SK-N-SH treated with all-trans-retinoic acid at 6 μM for 48 hours (cell line): ENCODE data around the gene U2AF2.

Experiments
- BACH2 ChIP-seq: fragments of 250-450 bp; sonication (Bioruptor Pico); IDR thresholded peaks from 2 replicates; pipeline ENCODE4 v1.9.0; 2021; ENCODE audit warnings: mild to moderate bottlenecking, borderline replicate concordance
- CREB5 ChIP-seq: fragments of 250-450 bp; sonication (Bioruptor Pico); IDR thresholded peaks from 2 replicates; pipeline ENCODE4 v1.5.1; 2020; ENCODE audit warnings: low read depth, mild to moderate bottlenecking, moderate library complexity
- CSDC2 ChIP-seq: fragments of 250-450 bp; sonication (Bioruptor Pico); IDR thresholded peaks from 2 replicates; pipeline ENCODE4 v1.5.0; 2020; ENCODE audit warnings: mild to moderate bottlenecking, moderate library complexity
- PATZ1 ChIP-seq: fragments of 250-450 bp; sonication (Bioruptor Pico); IDR thresholded peaks from 2 replicates; pipeline ENCODE4 v1.8.0; 2020; ENCODE audit warnings: mild to moderate bottlenecking, moderate library complexity, borderline replicate concordance
- PPARA ChIP-seq: fragments of 250-450 bp; sonication (Bioruptor Pico); IDR thresholded peaks from 2 replicates; pipeline ENCODE4 v1.5.0; 2020; ENCODE audit warnings: mild to moderate bottlenecking, borderline replicate concordance
- RARB ChIP-seq: fragments of 250-450 bp; sonication (Bioruptor Pico); IDR thresholded peaks from 2 replicates; pipeline ENCODE4 v1.8.0; 2021; ENCODE audit warnings: mild to moderate bottlenecking, moderate library complexity
- SNAI2 ChIP-seq: fragments of 250-450 bp; sonication (Bioruptor Pico); IDR thresholded peaks from 2 replicates; pipeline ENCODE4 v1.5.0; 2020; ENCODE audit warnings: mild to moderate bottlenecking, moderate library complexity
- TOX ChIP-seq: fragments of 250-450 bp; sonication (Bioruptor Pico); IDR thresholded peaks from 2 replicates; pipeline ENCODE4 v1.8.0; 2021; ENCODE audit warnings: mild to moderate bottlenecking, moderate library complexity, borderline replicate concordance
- ZFP30 ChIP-seq: fragments of 450-650 bp; formaldehyde crosslinking; IDR thresholded peaks from 2 replicates; pipeline ENCODE4 v1.5.0; 2022; ENCODE audit warnings: mild to moderate bottlenecking, moderate library complexity
- ZNF565 ChIP-seq: fragments of 450-650 bp; formaldehyde crosslinking; conservative IDR thresholded peaks from 2 replicates; pipeline ENCODE4 v1.5.0; 2020; ENCODE audit warnings: low read depth, mild to moderate bottlenecking, moderate library complexity
- ZNF70 ChIP-seq: fragments of 450-650 bp; formaldehyde crosslinking; IDR thresholded peaks from 2 replicates; pipeline ENCODE4 v1.5.0; 2020; ENCODE audit warnings: mild to moderate bottlenecking, moderate library complexity
- ZNF8 ChIP-seq: fragments of 450-650 bp; formaldehyde crosslinking; IDR thresholded peaks from 2 replicates; pipeline ENCODE4 v1.5.0; 2020; ENCODE audit warnings: mild to moderate bottlenecking, moderate library complexity
- TF ChIP-seq, protein P1 (sequence below): fragments of 250-450 bp; sonication (Bioruptor Pico); IDR thresholded peaks from 2 replicates; pipeline ENCODE4 v1.8.0; 2021; ENCODE audit warnings: low read depth, mild to moderate bottlenecking, moderate library complexity, borderline replicate concordance

DNA sequence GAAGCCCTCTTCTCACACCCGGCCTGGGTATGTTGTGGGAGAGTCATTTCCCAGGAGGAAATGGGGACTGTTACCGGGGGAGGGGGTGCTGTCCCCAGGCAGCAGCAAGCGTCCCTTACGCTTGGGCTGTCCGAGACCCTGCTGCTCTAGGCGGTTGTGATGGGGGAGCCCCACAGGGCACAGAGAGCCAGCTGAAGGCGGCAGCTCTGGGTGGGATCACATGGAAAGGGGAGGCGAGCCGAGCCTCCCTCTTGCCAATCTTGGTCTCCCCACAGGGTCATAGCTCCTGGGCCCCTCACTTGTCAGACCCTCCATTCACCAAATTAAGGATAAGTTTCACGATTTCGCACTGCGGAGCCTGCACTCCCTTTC is 42.2 kb downstream of the U2AF2 start:
- TF ChIP-seq RARB (CRISPR knock-in tag) (no peak), TOX (no peak), ZNF8 (CRISPR knock-in tag) (no peak), PATZ1 (CRISPR knock-in tag) (no peak), PPARA (CRISPR knock-in tag) (no peak), SNAI2 (CRISPR knock-in tag) (no peak), BACH2 (CRISPR knock-in tag) (no peak), CREB5 (CRISPR knock-in tag) (no peak), CSDC2 (no peak), ZFP30 (CRISPR knock-in tag) (no peak), ZNF70 (CRISPR knock-in tag) (no peak), ZNF565 (CRISPR knock-in tag) (no peak)
- TF ChIP-seq, protein P1, sequence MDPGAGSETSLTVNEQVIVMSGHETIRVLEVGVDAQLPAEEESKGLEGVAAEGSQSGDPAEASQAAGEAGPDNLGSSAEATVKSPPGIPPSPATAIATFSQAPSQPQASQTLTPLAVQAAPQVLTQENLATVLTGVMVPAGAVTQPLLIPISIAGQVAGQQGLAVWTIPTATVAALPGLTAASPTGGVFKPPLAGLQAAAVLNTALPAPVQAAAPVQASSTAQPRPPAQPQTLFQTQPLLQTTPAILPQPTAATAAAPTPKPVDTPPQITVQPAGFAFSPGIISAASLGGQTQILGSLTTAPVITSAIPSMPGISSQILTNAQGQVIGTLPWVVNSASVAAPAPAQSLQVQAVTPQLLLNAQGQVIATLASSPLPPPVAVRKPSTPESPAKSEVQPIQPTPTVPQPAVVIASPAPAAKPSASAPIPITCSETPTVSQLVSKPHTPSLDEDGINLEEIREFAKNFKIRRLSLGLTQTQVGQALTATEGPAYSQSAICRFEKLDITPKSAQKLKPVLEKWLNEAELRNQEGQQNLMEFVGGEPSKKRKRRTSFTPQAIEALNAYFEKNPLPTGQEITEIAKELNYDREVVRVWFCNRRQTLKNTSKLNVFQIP, result no peak
